H54 (cell line): ENCODE results near the gene ARHGAP15.

ENCODE experiments used
- DNase-seq: peaks from one replicate; pipeline ENCODE4 v3.0.0; 2011; ENCODE audit warnings: low spot score, mixed read lengths; ENCODE audit not compliant: insufficient read length
- FAIRE-seq: peaks from 3 replicates; lab custom pipeline; 2011; peaks lifted over from hg19 to GRCh38; lab: Jason Lieb, UNC
- POLR2A ChIP-seq: IDR thresholded peaks from 2 replicates; pipeline ENCODE4 v1.6.1; 2011; ENCODE audit warnings: low read depth, mild to moderate bottlenecking, low read length

The ARHGAP15 gene

DNA sequence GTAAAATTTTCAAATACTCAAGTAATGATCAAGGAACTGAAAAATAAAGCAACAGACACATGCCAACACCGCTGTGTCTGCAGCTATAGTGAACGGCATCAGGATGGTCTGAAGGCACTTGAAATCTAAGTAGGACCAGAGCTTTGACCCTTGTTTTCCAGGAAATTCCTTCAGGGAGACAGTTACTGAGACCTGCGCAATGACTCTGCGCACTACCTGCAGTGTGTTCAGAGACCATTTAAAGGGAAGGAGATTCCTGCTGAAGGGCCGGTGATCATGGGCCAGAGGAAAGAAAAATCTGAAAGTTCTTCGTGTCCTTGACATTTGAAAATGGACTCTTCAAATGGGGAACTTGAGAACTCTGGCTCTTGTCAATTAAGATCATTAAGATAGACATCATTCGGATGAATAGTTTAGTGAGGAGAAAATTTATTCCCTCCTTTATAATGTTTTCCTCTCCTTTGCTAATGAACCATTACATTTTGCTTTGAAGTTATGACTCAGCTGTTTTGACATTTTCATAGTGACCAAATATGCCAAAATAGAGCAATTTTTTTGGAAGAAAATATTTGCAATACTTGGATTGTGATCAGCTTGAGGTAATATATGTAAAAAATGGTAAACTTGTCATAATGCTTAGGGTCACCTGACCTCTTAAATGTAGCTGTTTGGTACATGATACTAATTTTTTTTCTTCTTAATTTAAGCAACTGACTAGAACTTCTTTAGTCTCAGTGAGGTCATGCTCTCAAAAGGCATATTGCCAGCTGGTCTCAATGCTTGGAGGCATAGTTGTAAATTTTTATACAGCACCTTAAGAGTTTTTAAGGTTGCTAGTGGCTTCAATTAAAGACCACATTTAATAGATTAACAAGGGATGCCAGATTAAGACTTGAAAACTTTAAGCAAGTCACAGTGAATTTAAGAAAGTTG lies 329.3 kb downstream of the ARHGAP15 start:
- TF ChIP-seq POLR2A: no peak
- peak; percentile 50 for FAIRE-seq
- DNase-seq: no peak

DNA sequence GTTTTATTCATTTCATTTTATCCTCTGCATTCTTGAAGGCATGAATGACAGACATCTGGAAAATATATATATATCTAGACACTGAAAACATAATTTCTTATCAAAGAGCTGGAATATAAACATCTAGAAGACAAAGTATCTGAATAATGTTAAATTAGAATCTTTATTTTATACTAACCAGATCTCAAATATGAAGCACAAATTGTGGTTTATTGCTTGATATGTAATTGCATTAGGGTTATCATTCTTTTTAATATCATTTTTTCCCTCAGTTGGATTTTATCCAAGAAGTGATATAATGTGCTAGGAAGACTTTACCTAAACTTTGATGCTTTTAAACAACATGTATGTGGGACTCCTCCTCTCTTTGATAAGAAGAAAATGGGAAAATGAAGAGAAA lies 331.2 kb downstream of the ARHGAP15 start:
- TF ChIP-seq POLR2A: no peak
- FAIRE-seq (no peak), DNase-seq (no peak)

DNA sequence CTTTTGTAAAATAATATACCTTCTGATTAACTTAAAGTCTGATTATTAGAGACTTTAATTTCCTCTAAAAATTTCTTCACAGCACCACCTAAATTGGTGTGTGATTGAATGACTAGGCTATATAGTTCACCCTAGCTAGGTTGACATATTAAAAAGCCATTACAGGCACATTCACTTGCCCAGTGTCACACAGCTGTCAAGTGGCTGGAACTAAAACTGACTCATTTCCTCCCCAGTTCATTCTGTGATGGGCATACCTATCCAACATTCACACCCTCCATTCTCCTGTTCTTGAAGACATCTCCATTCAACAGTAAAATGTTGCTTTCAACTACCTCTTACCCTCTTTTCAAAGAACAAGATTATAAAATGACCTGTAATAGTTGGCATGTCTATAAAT lies 334.5 kb downstream of the ARHGAP15 start:
- FAIRE-seq (peak; percentile 43), DNase-seq (no peak)
- TF ChIP-seq POLR2A: no peak

DNA sequence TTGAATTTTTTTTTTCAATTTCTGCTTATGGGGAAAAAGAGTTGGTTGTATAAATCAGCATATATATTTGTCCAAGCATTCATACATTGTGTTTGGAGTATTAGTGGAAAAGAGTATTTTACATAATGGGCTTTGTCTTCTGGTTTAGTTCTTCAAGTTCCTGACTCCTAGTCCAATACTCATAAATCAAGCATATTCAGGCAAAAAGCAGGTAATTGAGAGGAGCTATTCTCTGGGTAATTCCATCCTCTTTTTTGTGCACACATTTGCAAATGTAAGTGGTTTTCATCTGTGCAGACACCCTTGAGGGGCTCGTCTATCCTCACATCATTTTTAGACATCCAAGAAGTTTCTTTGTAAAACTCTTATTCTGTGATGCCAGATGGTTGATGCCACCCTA lies 337.2 kb downstream of the ARHGAP15 start:
- no peak for DNase-seq
- no peak for TF ChIP-seq POLR2A
- no peak for FAIRE-seq

DNA sequence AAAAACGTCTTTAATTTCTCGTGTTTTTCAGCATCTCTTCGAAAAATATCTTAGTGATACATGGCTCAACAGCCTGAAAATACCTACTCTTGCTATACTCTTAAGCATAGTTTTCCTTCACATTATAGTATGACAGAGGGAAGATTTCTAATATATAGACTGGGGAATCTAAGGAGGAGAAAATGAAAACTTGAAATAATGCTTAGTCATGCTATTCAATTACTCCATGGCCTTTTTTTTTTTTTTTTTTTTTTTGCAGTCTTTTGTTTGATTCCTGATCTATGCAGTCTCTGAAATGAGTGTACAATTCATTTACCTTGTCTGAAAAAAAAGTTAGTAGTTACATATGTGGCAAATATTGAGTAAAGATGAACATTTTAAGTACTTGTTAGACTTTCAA lies 337.8 kb downstream of the ARHGAP15 start:
- FAIRE-seq (no peak), DNase-seq (no peak)
- TF ChIP-seq POLR2A: no peak

DNA sequence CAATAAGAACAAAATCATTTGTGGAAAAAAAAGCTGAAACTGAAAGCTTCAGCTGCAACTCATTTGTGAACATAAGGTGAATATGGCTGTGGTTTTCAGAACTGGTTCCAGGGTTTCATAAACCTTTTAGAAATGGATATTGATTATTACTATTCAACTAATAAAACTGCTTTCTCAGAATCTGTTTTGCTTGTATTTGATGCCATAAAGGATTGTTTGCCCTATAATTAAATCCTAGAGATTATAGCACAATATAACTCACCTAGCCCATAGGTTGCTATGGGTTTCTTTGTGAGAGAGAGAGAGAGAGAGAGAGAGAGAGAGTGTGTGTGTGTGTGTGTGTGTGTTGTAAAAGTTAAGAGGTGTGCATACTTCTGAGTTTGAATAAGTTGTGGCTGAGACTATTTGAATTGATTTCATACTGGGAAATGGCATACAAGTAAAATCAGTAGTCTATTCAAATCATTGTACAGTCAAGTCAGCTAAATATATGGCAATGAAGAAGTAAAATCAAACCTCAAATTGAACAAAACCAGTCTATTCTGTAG lies 339.2 kb downstream of the ARHGAP15 start:
- DNase-seq: no peak
- TF ChIP-seq POLR2A: no peak
- FAIRE-seq: no peak

DNA sequence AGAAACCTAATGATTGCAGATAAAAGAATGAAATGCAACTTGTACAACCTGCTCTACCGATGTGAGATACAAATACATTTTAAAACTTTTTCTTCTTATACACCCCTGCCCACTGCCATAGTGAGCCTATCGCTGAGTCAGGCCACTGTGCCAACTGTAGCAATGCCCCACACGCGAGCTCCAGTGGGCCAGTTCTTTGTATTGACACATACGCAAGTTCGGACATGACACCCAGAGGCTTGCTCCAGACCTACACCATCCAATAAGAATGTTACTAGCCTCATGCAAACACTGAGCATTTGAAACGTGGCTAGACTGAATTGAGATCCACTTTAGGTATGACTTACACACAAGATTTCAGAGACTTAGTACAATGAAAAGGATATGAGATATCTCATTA lies 340.1 kb downstream of the ARHGAP15 start:
- TF ChIP-seq POLR2A: no peak
- FAIRE-seq (no peak), DNase-seq (no peak)

DNA sequence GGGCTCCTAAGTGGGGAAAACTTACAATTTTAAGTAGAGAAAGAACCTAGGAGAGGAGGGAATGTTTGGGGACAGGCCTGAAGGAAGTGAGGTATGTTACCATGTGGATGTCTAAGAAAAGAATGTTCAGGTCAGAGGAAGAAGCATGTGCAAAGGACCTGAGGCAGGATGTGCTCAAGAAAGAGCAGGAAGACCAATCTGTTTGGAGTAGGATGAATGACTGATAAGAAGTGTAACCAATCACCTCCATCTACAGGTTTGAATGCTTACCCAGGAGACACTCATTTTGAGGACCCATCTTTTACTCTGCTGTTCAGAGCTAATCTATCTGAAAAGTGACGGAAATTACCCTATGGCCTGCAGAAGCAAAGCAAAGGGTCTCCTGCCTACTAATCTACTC lies 342.3 kb downstream of the ARHGAP15 start:
- no peak for TF ChIP-seq POLR2A
- no peak for DNase-seq
- FAIRE-seq: peak; percentile 11

DNA sequence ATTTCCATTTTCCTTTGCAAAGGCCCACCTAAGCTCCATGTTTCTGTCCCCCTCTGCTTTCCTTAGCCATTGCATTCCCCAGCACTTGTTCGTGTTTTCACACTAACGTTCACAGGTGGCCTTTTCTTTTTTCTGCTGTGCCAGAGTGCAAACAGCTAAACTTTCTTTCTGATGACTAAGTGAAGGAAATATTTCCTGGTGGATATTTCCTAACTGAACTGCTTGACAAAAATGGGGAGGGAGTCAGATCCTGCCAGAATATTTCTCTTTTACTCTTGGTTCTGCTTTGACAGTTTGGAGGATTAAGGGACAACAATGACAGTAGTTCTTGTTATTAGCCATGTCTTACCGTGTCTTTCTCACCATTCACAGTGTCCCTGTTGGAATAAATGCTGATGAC lies 344.0 kb downstream of the ARHGAP15 start:
- FAIRE-seq: peak; percentile 96
- peak; percentile 7 for DNase-seq
- no peak for TF ChIP-seq POLR2A

DNA sequence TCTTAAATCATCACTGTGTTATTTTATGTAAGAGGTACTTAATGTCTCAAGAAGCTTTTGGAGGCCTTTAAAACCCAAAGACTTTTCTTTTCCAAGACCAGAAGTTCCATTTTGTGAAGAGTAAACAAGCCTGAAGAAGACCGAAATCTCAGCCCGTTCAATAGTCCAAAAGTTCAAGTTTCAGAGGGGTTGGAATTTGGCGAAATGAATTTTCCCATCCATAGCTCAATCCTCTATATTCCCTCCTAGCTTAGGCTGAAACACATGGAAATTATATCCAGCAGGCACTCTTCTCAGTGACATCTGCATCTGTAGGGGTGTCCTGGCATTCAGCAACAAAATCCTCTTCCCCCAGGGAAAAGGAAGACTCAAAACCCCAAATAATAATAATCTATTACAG lies 344.6 kb downstream of the ARHGAP15 start:
- TF ChIP-seq POLR2A: no peak
- DNase-seq (no peak), FAIRE-seq (no peak)

DNA sequence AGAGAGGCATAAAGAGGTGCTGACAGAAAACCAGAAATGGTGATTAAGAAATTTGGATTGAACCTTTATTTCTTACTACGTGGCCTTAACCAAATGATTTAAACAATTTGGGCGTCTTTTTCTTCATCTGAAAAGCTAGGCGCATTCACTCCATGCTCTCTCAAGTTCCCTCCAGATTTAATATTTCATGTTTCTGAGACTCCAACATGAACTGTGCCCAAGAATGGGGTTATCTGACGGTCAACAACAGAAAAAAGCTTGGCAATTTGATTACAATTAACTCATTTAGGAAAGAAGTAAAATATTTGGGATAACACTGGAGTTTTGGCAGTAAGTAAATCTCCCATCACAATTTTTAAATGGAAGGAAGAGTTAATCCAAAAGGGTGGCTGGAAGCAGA lies 345.4 kb downstream of the ARHGAP15 start:
- no peak for TF ChIP-seq POLR2A
- DNase-seq (no peak), FAIRE-seq (no peak)

DNA sequence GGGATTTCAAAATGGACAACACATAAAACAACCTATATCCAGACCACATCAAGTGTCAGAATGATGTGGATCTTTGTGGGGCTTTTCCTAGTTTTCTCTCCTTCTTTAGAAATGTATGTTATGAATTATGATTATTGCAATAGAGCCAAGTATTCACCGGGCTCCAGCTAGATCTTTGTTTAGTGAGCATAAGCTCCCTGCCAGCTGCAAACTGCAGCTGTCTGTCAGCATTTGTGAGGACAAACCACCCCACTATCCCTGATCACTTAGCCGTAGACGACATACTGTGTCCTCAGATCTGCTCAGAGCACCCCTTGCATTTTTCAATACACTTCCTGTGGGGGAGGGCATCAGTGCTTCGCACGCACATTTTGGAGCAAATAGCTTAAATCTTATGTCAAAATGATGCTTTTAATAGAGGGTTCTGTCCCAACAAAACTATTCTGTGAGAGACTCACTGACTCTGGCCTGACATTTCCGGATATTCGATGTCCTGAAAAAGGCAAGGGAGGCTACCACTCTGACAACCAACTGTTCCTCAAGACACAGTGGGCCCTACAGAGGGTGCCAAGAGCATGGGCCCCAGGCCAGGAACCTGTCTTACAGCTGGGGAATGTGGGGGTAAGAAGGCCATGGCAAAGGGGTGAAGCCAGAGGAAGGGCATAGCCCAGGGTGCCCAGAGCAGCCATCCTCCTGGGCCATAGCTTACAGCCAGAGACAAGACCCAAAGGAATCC lies 346.0 kb downstream of the ARHGAP15 start:
- DNase-seq: no peak
- no peak for FAIRE-seq
- no peak for TF ChIP-seq POLR2A

DNA sequence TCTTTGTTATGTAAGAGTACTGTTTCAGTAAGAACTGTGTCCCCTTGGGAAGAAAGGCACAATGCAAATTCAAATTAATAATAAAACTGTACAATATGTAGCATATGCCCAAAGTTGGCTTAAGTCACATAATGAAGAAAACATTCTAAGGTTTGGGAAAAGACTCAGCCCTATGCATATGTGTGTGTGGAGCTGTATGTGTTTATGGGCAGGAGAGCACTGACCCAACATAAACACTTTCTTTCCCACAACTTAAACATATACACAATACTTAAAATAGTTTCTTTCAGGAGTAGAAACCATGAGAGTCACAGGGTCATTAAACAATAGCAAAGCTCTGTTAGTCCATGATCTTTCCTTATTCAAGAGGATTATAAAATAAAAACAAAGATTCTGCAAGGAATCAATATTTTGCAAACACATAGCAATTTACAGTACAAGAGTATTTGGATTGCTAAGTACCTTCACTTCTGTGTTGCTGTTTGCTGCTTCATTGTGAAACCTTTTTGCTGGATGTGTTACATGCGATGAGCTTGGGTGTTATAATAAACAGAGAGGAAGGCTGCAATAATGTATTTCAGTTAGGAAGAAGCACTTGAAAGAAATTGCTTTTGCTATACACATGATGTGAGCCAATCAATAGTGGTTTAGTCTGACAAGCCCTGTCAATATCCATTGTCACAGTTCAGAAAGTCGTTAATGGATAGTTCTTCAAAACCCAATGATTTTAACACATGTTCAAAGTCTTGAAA lies 347.3 kb downstream of the ARHGAP15 start:
- FAIRE-seq (peak; percentile 33), DNase-seq (no peak)

More for the DNA sequence above, 347.3 kb downstream of the ARHGAP15 start:
- TF ChIP-seq POLR2A: no peak
